Loucy (cell line): ENCODE data around the gene HOXD10.

Experiments
- H2AFZ ChIP-seq: fragments of 200-600 bp; sonication (generic); 2 replicates; pipeline ENCODE4 v1.6.0; 2016; ENCODE audit warnings: antibody characterized with exemption, mild to moderate bottlenecking, low read length, moderate library complexity
- H3F3A ChIP-seq: fragments of 200-600 bp; 2 replicates; pipeline ENCODE4 v1.6.0; 2016; ENCODE audit warnings: antibody characterized with exemption, low read depth, mild to moderate bottlenecking
- H3K27me3 ChIP-seq: fragments of 200-600 bp; sonication (generic); 2 replicates; pipeline ENCODE4 v1.6.1; 2014; ENCODE audit warnings: low read length, mild to moderate bottlenecking; ENCODE audit not compliant: insufficient read depth, poor library complexity, severe bottlenecking
- H3K36me3 ChIP-seq: fragments of 200-600 bp; sonication (generic); 2 replicates; pipeline ENCODE4 v1.6.1; 2016; ENCODE audit warnings: low read length; ENCODE audit not compliant: insufficient read depth
- H3K4me1 ChIP-seq: fragments of 200-600 bp; sonication (generic); 2 replicates; pipeline ENCODE4 v1.5.1; 2014; ENCODE audit warnings: low read length, mild to moderate bottlenecking; ENCODE audit not compliant: insufficient read depth, poor library complexity, severe bottlenecking
- H3K4me2 ChIP-seq: fragments of 200-600 bp; sonication (generic); 2 replicates; pipeline ENCODE4 v1.6.0; 2014; ENCODE audit warnings: antibody characterized with exemption, low read length, low read depth, mild to moderate bottlenecking; ENCODE audit not compliant: poor library complexity, severe bottlenecking
- H3K4me3 ChIP-seq: fragments of 200-600 bp; sonication (generic); 2 replicates; pipeline ENCODE4 v1.5.1; 2014; ENCODE audit warnings: low read length, mild to moderate bottlenecking, mixed read lengths; ENCODE audit not compliant: poor library complexity, severe bottlenecking
- H3K79me2 ChIP-seq: fragments of 200-600 bp; sonication (generic); 2 replicates; pipeline ENCODE4 v1.6.1; 2014; ENCODE audit warnings: low read length; ENCODE audit not compliant: insufficient read depth
- H3K9ac ChIP-seq: fragments of 200-600 bp; sonication (generic); 2 replicates; pipeline ENCODE4 v1.6.0; 2014; ENCODE audit warnings: mild to moderate bottlenecking, low read depth, low read length, moderate library complexity; ENCODE audit not compliant: poor library complexity, severe bottlenecking
- H3K9me2 ChIP-seq: fragments of 200-600 bp; sonication (generic); replicated peaks from 2 replicates; pipeline ENCODE4 v1.6.1; 2016; ENCODE audit warnings: low read depth, low read length, mixed read lengths
- H3K9me3 ChIP-seq: fragments of 200-600 bp; sonication (generic); 2 replicates; pipeline ENCODE4 v1.6.1; 2014; ENCODE audit warnings: mild to moderate bottlenecking, antibody characterized with exemption, low read length, low read depth; ENCODE audit not compliant: insufficient read depth
- H4K20me1 ChIP-seq: fragments of 200-600 bp; sonication (generic); 2 replicates; pipeline ENCODE4 v1.6.0; 2014; ENCODE audit warnings: antibody characterized with exemption, low read length, mild to moderate bottlenecking; ENCODE audit not compliant: insufficient read depth, poor library complexity, severe bottlenecking
- CTCF ChIP-seq: fragments of 200-600 bp; sonication (generic); conservative IDR thresholded peaks from 2 replicates; pipeline ENCODE4 v1.5.1; 2014; ENCODE audit warnings: mild to moderate bottlenecking, antibody characterized with exemption, low read length
- EZH2phosphoT487 ChIP-seq: fragments of 200-600 bp; IDR thresholded peaks from 2 replicates; pipeline ENCODE4 v1.6.1; 2018; ENCODE audit warnings: antibody characterized with exemption, mild to moderate bottlenecking, moderate library complexity, borderline replicate concordance

The HOXD10 gene

GRCh38 chr2:176146101-176146500 lies 29.5 kb downstream of the HOXD10 start:
- Histone ChIP-seq H3K27me3 (no peaks in the 10 kb centered on the region), H3K36me3 (no peaks in the 10 kb centered on the region), H3K9me3 (no peaks in the 10 kb centered on the region), H3K9me2 (no peaks in the 10 kb centered on the region), H3F3A (no peaks in the 10 kb centered on the region), H3K4me1 (no peaks in the 10 kb centered on the region), H2AFZ (no peak overlapping the region), H4K20me1 (no peaks in the 10 kb centered on the region), H3K79me2 (no peaks in the 10 kb centered on the region), H3K9ac (no peak overlapping the region), H3K4me3 (no peak overlapping the region), H3K4me2 (no peak overlapping the region)
- TF ChIP-seq CTCF (no peak), EZH2phosphoT487 (no peak)

GRCh38 chr2:176146645-176147044 lies 30.1 kb downstream of the HOXD10 start:
- H3K27me3 ChIP-seq: no peaks in the 10 kb centered on the region

GRCh38 chr2:176147210-176147799 lies 30.7 kb downstream of the HOXD10 start:
- Histone ChIP-seq H2AFZ (no peak overlapping the region), H4K20me1 (no peaks in the 10 kb centered on the region), H3K4me3 (no peak overlapping the region), H3K36me3 (no peaks in the 10 kb centered on the region), H3F3A (no peaks in the 10 kb centered on the region), H3K9ac (no peak overlapping the region), H3K4me2 (no peak overlapping the region), H3K4me1 (no peaks in the 10 kb centered on the region), H3K9me3 (no peaks in the 10 kb centered on the region), H3K27me3 (no peaks in the 10 kb centered on the region), H3K9me2 (no peaks in the 10 kb centered on the region), H3K79me2 (no peaks in the 10 kb centered on the region)
- TF ChIP-seq EZH2phosphoT487 (no peak), CTCF (no peak)

More at GRCh38 chr2:176146645-176147044, 30.1 kb downstream of the HOXD10 start:
- H3K36me3 ChIP-seq: no peaks in the 10 kb centered on the region
- TF ChIP-seq CTCF (no peak), EZH2phosphoT487 (no peak)
- H4K20me1 ChIP-seq: no peaks in the 10 kb centered on the region
- no peak overlapping the region for H2AFZ ChIP-seq
- no peaks in the 10 kb centered on the region for H3K9me2 ChIP-seq
- no peaks in the 10 kb centered on the region for H3F3A ChIP-seq
- H3K4me3 ChIP-seq: no peak overlapping the region
- no peak overlapping the region for H3K4me2 ChIP-seq
- no peaks in the 10 kb centered on the region for H3K9me3 ChIP-seq
- no peak overlapping the region for H3K9ac ChIP-seq
- H3K4me1 ChIP-seq: no peaks in the 10 kb centered on the region
- no peaks in the 10 kb centered on the region for H3K79me2 ChIP-seq
